ENCODE data around the gene PLA2G4B. TPM values are rescaled to one million over a fixed set of nuclear protein-coding genes. Genes with fewer than 3 reads are reported as not detected.

The PLA2G4B gene
- total RNA-seq, 1 donor from 2014 or later = 8.2 TPM

DNA sequence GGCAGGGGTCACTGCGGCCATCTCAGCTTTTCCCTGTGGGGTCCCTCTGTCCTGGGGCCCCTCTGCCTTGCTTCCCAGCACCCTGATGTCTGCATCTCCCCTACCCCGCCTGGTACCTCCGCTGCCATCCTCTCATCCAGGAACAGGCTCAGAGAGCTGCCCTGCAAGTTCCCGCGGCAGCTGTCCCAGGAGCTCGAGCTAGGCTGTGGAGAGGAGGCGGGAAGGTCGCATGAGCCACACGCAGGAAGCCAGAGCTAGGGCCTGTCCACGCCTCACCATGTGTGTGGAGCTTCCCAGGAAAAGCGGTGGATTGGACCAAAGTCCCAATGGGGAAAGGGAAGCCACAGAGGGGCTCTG, 12.5 kb downstream of the PLA2G4B start:
- Histone ChIP-seq H3K27me3 (ENCODE audit: control insufficient read depth, insufficient read depth, low read length) (no peaks in the 10 kb centered on the region), H3K4me3 (ENCODE audit: low read depth, low read length) (no peak overlapping the region), H3K36me3 (ENCODE audit: control insufficient read depth, insufficient read depth, low read length) (peaks cover 15% of the 10 kb centered on the region)
- FAIRE-seq = no peak
- no peak for DNase-seq (ENCODE audit: low read depth)
- TF ChIP-seq, protein P1, sequence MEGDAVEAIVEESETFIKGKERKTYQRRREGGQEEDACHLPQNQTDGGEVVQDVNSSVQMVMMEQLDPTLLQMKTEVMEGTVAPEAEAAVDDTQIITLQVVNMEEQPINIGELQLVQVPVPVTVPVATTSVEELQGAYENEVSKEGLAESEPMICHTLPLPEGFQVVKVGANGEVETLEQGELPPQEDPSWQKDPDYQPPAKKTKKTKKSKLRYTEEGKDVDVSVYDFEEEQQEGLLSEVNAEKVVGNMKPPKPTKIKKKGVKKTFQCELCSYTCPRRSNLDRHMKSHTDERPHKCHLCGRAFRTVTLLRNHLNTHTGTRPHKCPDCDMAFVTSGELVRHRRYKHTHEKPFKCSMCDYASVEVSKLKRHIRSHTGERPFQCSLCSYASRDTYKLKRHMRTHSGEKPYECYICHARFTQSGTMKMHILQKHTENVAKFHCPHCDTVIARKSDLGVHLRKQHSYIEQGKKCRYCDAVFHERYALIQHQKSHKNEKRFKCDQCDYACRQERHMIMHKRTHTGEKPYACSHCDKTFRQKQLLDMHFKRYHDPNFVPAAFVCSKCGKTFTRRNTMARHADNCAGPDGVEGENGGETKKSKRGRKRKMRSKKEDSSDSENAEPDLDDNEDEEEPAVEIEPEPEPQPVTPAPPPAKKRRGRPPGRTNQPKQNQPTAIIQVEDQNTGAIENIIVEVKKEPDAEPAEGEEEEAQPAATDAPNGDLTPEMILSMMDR (IDR thresholded peaks at IDR 0.05; ENCODE audit: insufficient read depth, low read length, severe bottlenecking) = no peak

DNA sequence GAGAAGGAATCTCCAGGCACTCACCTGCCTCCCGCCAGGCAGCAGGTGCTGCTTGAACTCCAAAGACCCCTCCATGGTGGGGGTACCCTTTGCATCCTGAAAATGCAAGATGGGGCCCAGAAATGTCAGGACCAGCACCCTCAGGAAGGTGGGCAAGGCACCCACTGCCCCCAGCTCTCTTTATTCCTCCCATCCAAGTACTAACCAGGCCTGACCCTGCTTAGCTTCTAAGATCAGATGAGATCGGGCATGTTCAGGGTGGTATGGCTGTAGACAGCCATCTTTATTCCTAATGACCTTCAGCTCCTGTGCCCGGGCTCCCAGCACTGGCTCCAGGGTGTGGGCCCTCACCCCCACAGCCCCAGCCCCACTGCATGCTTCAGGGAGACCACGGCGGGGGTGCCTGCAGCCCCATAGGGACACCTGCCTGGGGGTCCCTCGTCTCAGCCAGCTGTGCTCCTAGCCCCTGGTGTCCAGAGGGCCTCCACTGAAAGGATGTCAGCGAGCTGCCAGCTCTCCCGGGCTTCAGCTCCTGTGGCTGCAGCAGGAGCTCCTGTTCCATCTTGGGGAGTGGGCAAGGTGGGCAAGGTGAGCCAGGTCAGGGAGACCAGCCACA, 13.2 kb downstream of the PLA2G4B start:
- Histone ChIP-seq H3K36me3 (ENCODE audit: control insufficient read depth, insufficient read depth, low read length) (peaks cover 11% of the 10 kb centered on the region), H3K27me3 (ENCODE audit: control insufficient read depth, insufficient read depth, low read length) (no peaks in the 10 kb centered on the region), H3K4me3 (ENCODE audit: low read depth, low read length) (no peak overlapping the region)
- TF ChIP-seq, protein P1 (IDR thresholded peaks at IDR 0.05; ENCODE audit: insufficient read depth, low read length, severe bottlenecking) = no peak
- DNase-seq (ENCODE audit: low read depth) (no peak), FAIRE-seq (no peak)

DNA sequence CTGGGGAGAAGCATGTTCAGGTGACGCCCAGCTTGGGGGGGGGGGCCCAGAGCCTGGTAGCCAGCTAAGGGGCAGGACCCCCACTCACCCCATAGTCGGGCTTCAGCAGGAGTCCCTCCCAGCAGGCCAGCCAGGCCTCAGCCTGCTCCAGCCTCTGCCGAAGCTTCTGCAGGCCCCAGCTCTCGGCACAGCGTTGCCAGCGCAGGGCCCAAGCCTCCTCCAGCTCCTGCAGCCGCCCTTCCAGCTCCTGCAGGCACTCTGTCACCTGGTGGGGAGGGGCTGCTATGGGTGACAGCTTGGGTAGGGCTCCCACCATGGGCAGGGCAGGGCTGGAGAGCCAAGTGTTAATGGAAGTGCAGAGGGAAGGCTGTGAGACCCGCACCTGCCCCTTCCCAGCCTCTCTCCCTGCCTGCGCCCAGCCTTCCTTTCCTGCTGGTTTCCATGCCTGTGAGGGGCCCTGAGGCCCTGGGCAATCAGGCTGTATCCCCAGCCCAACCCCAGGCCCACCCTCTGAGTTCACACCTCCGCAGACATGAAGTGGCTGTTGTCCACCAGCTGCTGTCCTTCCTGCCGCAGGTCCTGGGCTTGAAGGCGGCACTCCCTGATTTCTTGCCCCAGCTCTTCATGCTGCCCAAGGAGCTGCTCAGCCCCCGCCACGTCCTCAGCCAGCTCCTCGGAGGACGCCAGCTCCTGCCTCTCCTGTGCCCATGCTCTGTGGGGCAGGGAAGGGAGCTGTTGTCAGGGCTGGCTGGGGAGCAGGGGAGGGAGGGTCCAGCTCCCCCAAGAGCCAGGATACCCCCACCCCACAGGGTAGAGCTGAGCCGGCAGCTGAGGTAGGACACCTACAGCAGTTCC, 14.3 kb downstream of the PLA2G4B start:
- H3K36me3 ChIP-seq (ENCODE audit: control insufficient read depth, insufficient read depth, low read length) = peaks cover 4% of the 10 kb centered on the region
- H3K4me3 ChIP-seq (ENCODE audit: low read depth, low read length) = no peak overlapping the region
- FAIRE-seq (no peak), DNase-seq (ENCODE audit: low read depth) (no peak)
- H3K27me3 ChIP-seq (ENCODE audit: control insufficient read depth, insufficient read depth, low read length) = no peaks in the 10 kb centered on the region
- TF ChIP-seq, protein P1 (IDR thresholded peaks at IDR 0.05; ENCODE audit: insufficient read depth, low read length, severe bottlenecking) = no peak

DNA sequence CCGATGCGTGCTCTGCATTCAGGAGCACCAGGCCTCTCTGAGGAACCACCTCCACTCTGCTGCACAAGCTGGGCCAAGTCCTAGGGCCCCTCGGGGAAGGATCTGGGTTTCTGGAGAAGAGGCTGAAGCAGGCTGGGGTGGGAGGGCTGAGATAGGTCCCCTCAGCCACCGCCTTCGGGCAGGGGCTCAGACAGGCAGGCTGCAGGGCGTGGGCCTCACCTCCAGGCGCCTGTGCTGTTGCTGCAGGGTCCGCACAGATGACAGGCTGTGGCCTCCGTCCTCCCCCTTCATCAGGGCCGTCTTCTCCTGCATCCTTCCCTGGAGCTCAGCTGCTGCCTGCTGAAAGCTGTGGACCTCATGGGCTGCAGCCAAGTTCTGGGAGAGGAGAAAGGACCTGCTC, 15.2 kb downstream of the PLA2G4B start:
- DNase-seq (ENCODE audit: low read depth) (no peak), FAIRE-seq (no peak)
- TF ChIP-seq, protein P1 (IDR thresholded peaks at IDR 0.05; ENCODE audit: insufficient read depth, low read length, severe bottlenecking) = no peak
- H3K4me3 ChIP-seq (ENCODE audit: low read depth, low read length) = no peak overlapping the region
- no peaks in the 10 kb centered on the region for H3K27me3 ChIP-seq (ENCODE audit: control insufficient read depth, insufficient read depth, low read length)
- H3K36me3 ChIP-seq (ENCODE audit: control insufficient read depth, insufficient read depth, low read length) = no peaks in the 10 kb centered on the region

DNA sequence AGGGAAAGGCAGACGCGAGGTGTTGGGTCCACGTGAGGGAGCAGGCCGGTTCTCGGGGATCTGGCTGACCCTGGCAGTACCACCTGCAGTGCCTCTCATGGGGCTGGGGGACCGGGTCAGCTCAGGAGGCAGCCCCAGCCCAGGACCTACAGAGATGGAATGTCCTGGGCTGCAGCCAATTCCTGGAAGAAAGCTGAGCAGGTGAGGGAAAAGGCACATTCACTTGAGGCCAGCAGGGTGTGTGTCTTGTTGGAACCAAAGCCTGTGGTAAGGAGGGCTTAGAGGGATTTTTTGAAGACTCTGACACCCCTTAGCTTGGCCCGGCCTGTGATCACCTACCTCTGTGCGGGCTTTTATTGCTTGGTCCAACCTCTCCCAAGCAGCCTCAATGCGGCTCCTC, 15.8 kb downstream of the PLA2G4B start:
- Histone ChIP-seq H3K4me3 (ENCODE audit: low read depth, low read length) (no peak overlapping the region), H3K27me3 (ENCODE audit: control insufficient read depth, insufficient read depth, low read length) (no peaks in the 10 kb centered on the region), H3K36me3 (ENCODE audit: control insufficient read depth, insufficient read depth, low read length) (no peaks in the 10 kb centered on the region)
- DNase-seq (ENCODE audit: low read depth) = no peak
- FAIRE-seq = no peak
- TF ChIP-seq, protein P1 (IDR thresholded peaks at IDR 0.05; ENCODE audit: insufficient read depth, low read length, severe bottlenecking) = no peak
